ENCODE measurements around the gene PRDM7. TPM values are rescaled to one million over a fixed set of nuclear protein-coding genes. Genes with fewer than 3 reads are reported as not detected.
"Not testable (repeated sequence)": the region's sequence is repeated elsewhere in the genome, so short reads cannot be mapped to it uniquely, and the experiment has no call there.

PRDM7 gene
- total RNA-seq, 2 donors from 2014 or later, result not detected

DNA sequence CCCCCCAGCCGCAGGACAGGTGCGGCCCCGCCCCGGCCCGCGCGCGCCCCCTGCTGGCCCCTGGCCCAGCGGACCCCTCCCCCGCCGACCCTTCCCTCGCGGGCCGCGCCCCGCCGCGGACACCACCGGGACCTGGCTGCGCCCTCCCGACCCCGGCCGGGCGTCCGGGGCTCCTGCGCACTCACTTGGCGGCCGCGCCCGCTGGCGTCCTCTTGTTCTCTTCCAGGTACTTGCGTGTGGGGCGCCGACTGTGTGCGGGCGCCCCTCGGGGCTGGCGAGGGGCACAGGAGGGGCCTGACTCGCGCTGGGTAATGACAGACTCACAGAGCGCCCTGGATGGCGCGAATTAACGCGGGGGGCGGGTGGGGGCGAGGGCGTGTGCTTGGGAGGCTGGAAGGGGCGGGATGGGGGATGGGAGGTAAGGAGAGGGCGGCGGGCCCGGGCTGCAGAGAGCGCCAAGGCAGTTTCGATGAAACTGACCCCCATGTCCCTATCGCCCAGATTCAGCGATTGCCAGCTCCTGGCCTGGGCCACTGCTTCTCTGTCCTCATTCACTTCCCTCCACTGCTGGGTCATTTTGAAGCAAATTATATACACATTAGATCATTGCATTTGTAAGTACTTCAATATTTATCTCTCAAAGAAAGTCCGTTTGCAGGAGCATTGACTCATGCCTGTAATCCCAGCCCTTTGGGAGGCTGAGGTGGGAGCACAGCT, 57.4 kb downstream of the PRDM7 start:
- DNase-seq, result no peak
- intact Hi-C loops (cut with DNase I), result no loop called here
- peak in 1 of 2 donors; percentile 6 for ATAC-seq

DNA sequence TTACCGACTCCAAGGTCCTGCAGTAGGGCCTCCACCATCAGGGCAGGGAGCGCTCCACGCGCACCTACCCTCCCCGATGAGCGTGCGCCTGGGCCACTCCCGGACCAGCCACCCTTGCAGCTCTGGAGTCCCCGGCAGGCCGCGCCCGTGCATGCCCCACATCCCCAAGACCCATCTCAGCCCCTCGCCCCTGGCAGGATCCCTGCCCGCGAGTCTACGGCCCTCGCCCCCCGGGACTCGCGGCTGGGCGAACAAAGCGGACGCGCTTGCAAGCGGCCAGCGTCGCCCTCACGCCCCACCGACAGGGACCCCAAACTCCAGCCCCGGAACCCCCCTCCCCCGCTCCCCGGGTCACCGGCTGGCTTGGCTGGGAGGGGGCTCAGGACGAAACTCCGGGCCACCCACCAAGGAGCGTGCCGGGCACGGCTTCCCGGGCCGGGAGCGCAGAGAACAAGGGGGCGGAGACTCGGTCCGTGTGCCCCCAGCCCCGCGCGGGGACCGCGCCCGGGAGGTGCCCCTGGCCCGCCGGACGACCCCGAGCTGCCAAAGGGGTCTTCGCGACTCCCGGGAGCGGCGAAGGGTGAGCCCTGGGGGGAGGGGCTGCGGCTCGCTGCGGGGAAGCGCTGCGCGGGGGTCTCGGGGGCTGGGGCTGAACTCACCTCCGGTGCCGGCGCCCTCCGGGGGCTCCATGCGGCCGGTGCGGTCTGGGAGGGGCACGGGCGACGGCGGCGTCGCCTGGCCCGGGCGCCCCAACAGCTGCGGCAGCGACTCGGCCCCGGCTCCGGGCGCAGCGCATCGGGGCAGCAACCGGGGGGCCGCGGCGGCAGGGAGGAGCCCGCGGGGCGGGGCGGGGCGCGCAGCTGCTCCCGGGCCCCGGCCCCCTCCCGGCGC, 58.2 kb downstream of the PRDM7 start, which contains the start of gene DBNDD1:
Gene DBNDD1 (minus strand): TSS at position 805 of the 891 bp plus-strand sequence. CDS start 115 bp downstream, at position 690.
- intact Hi-C loops (cut with DNase I), result no loop called here
- peak; percentile 7 to 17 for ATAC-seq
- no peak for DNase-seq

DNA sequence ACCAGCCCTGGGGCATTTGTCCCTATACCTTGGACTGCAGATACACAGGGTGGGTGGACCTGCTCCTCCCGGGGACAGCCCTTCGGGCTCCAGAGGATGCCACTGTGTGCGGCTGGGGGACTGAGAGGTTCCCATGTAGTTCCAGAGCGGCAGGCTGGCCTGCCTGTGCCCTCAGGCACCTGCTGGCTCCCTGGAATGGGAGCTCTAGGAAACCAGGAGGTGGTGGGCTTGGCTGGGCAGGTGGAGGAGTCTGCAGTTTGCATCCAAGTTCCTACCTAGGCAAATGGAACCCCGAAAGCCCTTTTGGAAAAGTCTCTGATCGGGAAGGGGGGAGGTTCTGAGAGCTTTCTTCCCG, 58.9 kb downstream of the PRDM7 start:
- intact Hi-C loops (cut with DNase I), result no loop called here
- no peak for DNase-seq
- ATAC-seq, result no peak

DNA sequence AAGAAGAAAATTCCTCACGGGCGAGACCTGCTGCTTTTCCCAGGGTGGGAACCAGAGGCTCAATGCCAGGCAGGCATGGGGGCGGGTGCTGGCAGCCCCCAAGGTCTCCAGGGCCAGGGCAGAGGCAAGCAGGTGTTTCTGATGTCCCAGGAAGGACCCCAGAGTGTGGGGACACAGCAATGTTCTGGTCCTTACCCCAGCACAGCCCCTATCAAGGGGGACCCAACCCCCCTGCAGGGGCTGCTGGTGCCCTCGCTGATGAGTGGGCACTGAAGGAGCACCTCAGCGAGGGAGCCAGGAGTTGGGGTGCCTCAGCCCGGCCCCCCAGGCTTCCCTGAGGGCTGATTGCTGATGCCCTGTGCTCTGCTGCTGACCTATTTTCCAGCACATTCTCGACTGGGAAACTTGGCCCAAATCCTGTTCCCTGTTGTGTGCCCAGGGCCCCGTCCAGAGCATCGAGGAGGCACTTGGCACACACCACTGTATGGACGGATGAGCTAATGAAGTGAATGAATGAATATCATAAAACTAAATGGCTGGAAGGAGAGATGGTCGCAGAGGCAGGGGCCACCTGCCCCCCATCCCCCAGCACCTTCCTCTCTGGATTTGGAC, 60.7 kb downstream of the PRDM7 start:
- intact Hi-C loops (cut with DNase I), result no loop called here
- no peak for DNase-seq

DNA sequence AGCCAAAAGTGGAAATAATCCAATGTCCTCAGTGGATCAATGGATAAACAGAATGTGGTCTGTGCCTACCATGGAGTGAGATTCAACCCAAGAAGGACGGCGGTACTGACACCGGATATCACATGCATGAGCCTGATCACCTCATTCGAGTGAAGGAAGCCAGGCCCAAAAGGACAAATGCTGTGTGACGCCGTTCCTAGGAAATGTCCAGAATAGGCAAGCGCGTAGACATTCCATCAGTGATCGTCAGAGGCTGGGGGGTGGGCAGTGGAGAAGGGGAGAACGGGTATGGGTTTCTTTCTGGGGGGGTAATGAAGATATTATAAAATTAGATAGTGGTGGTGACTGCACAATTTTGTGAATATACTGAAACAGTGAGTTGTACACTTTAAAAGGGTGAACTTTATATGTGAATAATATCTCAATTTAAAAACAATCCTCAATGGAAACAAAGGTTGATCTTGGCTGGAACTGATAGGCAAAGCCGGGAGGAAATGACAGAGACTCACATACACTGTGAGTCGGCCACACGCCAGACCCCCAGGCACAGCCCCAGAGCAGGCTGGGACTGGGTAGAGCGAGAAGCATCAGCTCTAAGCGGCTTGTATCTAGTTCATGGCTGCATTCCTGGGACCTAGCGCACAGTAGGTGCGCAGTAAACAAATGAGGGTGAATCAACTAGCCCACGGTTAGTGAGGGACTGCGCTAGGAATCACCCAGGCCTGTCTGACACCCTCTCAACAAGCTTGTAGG, 61.4 kb downstream of the PRDM7 start:
- no peak for ATAC-seq
- DNase-seq, result peak; percentile 66
- intact Hi-C loops (cut with DNase I), result no loop called here

More for the DNA sequence above, 60.7 kb downstream of the PRDM7 start:
- no peak for ATAC-seq

DNA sequence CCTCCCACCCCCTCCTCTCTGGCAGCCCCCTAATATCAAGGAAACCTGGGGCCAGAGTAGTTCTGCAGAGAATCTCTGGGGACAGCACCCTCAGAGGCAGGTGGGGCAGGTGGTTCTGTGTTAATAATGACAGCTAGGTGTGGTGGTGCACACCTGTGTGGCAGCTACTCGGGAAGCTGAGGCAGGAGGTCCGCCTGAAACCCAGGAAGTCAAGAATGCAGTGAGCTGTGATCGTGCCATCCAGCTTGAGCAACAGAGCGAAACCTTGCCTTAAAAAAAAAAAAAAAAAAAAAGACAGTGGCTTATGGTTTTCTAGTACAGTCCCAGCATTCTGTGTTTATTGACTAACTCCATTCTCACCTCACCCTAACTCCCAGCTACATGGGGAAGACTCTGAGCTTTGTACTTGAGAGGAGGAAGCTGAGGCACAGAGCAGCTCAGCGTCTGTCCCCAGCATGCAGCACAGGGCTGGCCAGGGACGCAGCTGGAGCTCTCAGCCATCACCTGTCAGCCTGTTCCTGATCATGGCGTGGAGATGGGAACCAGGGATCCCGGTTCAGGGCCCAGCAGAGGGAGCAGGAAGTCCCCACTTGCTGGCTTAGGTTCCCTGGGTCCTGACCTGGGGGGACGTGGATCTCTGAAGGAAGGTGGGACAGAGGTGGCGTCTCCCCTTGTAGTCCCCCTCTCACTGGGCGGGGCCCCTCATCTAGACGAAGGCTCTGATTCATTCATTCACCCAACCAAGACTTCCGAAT, 64.0 kb downstream of the PRDM7 start:
- DNase-seq, result no peak

DNA sequence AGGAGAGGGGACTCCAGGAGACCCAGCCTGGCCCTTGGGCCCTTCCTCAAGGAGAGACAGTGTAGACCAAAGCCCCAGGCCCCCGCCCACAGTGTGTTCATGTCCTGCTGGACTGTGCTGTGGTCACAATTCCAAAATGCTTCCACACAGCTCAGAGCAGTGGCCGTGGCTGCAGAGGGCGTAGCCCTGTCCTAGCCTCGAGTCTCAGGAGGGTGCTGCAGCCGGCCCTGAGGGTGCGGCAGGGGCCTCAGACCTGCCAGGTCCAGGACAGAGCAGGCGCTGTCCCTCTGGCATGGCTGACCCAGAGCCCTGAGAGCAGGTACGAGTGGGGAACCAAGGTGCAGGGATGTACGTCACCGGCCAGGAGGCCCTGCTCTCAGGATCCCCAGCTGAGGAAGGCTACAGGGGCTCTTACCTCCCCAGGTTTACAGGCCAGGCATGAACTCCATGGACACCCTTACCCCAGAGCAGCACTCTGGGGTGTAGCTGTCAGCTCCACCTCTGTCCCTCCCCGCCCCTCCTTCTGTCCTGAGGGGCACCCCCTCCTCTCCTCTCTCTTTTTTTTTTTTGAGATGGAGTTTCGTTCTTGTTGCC, 65.1 kb downstream of the PRDM7 start:
- intact Hi-C loops (cut with DNase I), result no loop called here
- ATAC-seq, result no peak
- DNase-seq, result no peak

More for the DNA sequence above, 64.0 kb downstream of the PRDM7 start:
- intact Hi-C loops (cut with DNase I), result no loop called here
- ATAC-seq, result no peak

DNA sequence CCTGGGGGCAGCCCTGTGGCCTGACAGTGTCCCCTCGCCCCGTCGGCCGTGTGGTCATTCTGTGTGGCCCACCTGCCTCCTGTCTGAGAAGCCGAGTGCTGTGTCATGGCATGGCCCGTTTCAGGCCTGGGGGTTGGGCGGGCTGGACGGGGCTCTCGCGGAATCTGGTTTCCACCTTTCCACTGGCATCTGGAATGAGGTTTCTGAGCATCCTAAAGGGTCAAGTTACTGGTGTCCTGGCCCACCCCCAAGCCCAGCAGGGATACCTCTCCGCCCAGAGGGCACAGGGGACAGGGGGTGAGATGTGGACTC, 65.7 kb downstream of the PRDM7 start:
- intact Hi-C loops (cut with DNase I), result no loop called here
- no peak for ATAC-seq
- no peak for DNase-seq

DNA sequence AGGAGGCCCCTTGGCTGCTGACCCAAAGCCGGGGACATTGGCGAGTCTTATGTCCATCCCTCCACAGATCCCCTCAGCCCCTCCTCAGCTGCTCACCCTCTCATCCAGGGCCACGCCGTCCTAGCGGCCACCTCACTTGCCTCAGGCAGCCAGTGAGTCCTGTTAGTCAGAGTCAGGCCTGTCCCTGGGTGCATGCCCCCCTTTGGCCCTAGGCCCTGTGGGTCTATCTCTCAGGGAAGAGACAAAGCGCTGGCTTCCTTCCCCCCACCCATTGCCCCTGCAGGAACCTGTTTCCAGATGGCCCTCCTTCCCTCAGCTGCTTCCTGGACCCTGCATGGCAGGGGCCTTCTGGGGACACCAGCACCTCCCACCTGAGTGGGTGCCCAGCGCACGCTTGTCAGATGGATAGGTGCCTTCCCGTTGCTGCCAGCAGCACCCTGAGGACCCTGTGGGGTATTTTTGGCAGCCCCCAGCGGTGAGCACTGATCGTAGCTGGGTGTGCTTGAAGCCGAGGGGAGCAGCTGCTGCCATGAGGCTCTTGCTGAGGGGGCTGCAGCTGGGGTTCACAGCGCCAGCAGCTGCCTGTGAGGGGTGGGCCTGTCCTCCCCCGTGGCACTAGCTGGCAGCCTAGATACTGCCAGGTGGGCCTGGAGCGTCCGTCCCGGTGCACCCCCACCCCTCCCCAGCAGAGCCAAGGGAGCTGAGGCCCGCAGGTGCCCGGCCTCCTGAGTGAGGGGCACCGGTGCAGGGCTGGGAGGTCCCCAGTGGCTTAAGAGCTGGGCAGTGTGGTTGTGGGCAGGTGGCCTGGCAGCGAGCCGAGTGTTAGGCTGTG, 66.2 kb downstream of the PRDM7 start:
- no peak for DNase-seq
- ATAC-seq, result no peak
- intact Hi-C loops (cut with DNase I), result no loop called here

DNA sequence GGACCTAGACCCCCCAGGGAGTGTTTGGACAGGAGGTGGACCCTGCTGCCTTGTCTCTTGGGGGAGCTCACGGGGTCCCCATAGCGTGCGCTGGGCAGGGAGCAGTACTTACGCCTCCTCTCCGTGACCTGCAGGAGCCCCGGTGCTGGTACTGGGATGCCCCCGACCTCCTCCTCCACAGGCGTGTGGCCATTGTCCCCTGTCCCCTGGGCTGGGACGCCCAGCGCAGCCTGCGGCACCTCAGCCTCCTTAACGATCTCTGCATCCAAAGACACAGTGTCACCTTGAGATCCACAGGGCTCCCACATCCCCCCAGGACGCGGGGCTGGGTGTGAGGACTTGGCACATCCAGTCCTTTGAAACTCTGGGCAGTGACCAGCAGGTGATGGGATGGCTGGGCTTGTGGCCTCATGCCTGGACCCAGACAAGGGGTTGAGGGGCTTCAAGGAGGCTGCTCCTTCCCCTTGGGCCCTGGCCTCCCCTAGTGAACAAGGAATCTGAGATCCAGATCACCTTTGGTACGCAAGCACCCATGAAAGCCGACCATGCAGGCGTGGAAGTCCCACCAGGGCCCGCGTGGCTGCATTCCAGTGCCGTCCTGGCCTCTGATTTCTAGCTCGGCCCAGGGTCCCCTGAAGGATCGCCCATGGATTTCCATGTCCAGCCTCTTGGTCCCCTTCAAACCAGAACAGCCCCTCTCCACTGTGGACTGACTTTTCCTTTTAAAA, 67.8 kb downstream of the PRDM7 start:
- intact Hi-C loops (cut with DNase I), result no loop called here
- ATAC-seq, result no peak
- DNase-seq, result no peak

DNA sequence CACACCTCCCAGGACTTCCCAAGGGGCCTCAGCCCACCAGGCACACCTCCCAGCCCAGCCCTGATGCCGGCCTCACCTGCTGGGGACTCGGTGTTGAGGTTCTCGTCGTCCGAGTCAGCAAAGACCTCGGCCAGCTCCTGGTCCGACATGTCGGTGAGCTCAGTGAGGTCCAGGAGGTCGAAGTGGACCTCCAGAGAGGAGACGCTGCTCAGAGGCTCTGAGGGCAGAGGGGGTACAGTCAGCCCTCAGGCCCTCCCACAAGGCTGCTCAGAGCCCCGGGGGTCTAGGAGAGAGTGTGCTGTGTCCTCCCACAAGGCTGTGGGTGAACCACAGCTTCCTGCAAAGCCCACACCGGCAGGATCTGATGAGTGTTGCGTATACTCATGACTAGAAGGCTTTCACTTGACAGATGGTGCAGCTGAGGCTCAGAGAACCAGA, 68.4 kb downstream of the PRDM7 start:
- DNase-seq (no peak), ATAC-seq (peak in 1 of 2 donors; percentile 52)
- intact Hi-C loops (cut with DNase I), result no loop called here

DNA sequence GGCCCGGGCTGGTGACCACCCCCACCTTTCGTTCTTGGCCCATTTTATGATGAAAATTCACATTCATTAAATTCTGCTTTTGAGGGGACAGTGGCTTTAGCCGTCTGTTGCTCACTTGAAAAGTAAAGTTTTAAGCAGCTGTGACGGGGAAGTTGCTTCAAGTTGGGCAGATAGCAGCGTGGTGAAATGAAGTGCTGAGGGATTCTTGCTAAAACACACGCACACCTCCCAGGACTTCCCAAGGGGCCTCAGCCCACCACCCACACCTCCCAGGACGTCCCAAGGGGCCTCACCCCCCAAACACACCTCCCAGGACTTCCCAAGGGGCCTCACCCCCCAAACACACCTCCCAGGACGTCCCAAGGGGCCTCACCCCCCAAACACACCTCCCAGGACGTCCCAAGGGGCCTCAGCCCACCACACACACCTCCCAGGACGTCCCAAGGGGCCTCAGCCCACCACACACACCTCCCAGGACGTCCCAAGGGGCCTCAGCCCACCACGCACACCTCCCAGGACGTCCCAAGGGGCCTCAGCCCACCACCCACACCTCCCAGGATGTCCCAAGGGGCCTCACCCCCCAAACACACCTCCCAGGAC, 69.4 kb downstream of the PRDM7 start:
- DNase-seq; ATAC-seq; intact Hi-C loops (cut with DNase I): not testable (repeated sequence)

DNA sequence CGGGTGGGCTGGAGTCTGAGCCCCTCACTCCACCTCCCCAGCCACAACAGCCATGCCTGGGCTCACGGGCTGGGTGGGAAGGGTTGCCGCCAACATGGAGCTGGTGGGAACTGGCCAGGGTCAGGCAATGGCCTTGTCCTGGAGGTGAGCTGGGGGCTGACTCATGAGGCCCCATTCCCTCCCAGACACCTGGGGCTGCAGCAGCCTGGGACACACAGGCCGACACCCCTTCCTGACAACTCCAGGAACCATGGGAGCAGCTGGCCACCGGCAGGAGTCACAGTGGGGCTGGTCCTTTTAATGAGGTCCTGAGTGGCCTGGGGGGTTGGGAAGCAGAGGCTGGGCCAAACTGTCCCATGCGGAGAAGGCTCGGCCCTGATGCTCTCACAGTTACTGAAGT, 70.1 kb downstream of the PRDM7 start:
- intact Hi-C loops (cut with DNase I), result no loop called here
- DNase-seq, result no peak
- ATAC-seq, result no peak
